Smooth muscle cell (in vitro differentiated cells): ENCODE data around the gene ALPL. TPM values are rescaled to one million over a fixed set of nuclear protein-coding genes. Genes with fewer than 3 reads are reported as not detected.

Source experiments
- DNase-seq: peaks from one replicate; lab custom pipeline; 2025; ENCODE audit not compliant: unreplicated experiment; lab: John Stamatoyannopoulos, UW
- H2AFZ ChIP-seq: fragments of 200-600 bp; sonication (generic); 2 replicates; pipeline ENCODE4 v1.6.0; 2016; ENCODE audit warnings: antibody characterized with exemption, low read depth, mild to moderate bottlenecking
- H3F3A ChIP-seq: fragments of 200-600 bp; sonication (generic); 2 replicates; pipeline ENCODE4 v1.6.0; 2017; ENCODE audit warnings: antibody characterized with exemption, low read depth
- H3K27ac ChIP-seq: fragments of 200-600 bp; sonication (generic); 2 replicates; pipeline ENCODE4 v1.5.1; 2016; ENCODE audit warnings: low read depth, mild to moderate bottlenecking
- H3K27me3 ChIP-seq: fragments of 200-600 bp; sonication (generic); 2 replicates; pipeline ENCODE4 v1.6.1; 2016; ENCODE audit warnings: low read depth, mild to moderate bottlenecking
- H3K36me3 ChIP-seq: fragments of 200-600 bp; sonication (generic); 2 replicates; pipeline ENCODE4 v1.5.1; 2016; ENCODE audit warnings: low read depth
- H3K4me1 ChIP-seq: fragments of 200-600 bp; sonication (generic); 2 replicates; pipeline ENCODE4 v1.5.1; 2016; ENCODE audit warnings: low read depth
- H3K4me2 ChIP-seq: fragments of 200-600 bp; sonication (generic); 2 replicates; pipeline ENCODE4 v1.6.0; 2016; ENCODE audit warnings: mild to moderate bottlenecking
- H3K4me3 ChIP-seq: fragments of 200-600 bp; sonication (generic); 2 replicates; pipeline ENCODE4 v1.5.1; 2016; ENCODE audit warnings: mild to moderate bottlenecking
- H3K79me2 ChIP-seq: fragments of 200-600 bp; sonication (generic); 2 replicates; pipeline ENCODE4 v1.6.0; 2016; ENCODE audit warnings: low read depth, mild to moderate bottlenecking
- H3K9ac ChIP-seq: fragments of 200-600 bp; sonication (generic); 2 replicates; pipeline ENCODE4 v1.6.0; 2016; ENCODE audit warnings: low read depth
- H3K9me3 ChIP-seq: fragments of 200-600 bp; sonication (generic); replicated peaks from 2 replicates; pipeline ENCODE4 v1.5.1; 2016; ENCODE audit warnings: low read depth
- H4K20me1 ChIP-seq: fragments of 200-600 bp; sonication (generic); 2 replicates; pipeline ENCODE4 v1.6.0; 2016; ENCODE audit warnings: low read depth
- WGBS: methylation state at CpG from one replicate; pipeline ENCODE4 v1.1.7; 2016; ENCODE audit warnings: low lambda C conversion rate; 5-methylcytosine and 5-hydroxymethylcytosine counted together
- polyA plus RNA-seq: library from polyadenylated mRNA; unstranded; fragments of >200 nt; fragmentation: Nextera tagmentation; extraction: Ambion mirVana; gene quantifications from 2 replicates; pipeline ENCODE4 v1.2.1, GENCODE V29; 2016
- total RNA-seq: library from RNA; depleted of rRNA; stranded (reverse); fragments of >200 nt; gene quantifications from 2 replicates; pipeline ENCODE4 v1.2.3, GENCODE V29; 2014
- TF ChIP-seq, protein P1 (sequence below): fragments of 200-600 bp; sonication (generic); IDR thresholded peaks from 2 replicates; pipeline ENCODE4 v1.5.1; 2017; ENCODE audit warnings: borderline replicate concordance, mild to moderate bottlenecking, antibody characterized with exemption; ENCODE audit not compliant: insufficient read depth, poor library complexity, severe bottlenecking

ALPL gene
- total and polyA plus RNA-seq, 2 experiments from 2014 or later = 4.6 to 8.3 TPM

DNA sequence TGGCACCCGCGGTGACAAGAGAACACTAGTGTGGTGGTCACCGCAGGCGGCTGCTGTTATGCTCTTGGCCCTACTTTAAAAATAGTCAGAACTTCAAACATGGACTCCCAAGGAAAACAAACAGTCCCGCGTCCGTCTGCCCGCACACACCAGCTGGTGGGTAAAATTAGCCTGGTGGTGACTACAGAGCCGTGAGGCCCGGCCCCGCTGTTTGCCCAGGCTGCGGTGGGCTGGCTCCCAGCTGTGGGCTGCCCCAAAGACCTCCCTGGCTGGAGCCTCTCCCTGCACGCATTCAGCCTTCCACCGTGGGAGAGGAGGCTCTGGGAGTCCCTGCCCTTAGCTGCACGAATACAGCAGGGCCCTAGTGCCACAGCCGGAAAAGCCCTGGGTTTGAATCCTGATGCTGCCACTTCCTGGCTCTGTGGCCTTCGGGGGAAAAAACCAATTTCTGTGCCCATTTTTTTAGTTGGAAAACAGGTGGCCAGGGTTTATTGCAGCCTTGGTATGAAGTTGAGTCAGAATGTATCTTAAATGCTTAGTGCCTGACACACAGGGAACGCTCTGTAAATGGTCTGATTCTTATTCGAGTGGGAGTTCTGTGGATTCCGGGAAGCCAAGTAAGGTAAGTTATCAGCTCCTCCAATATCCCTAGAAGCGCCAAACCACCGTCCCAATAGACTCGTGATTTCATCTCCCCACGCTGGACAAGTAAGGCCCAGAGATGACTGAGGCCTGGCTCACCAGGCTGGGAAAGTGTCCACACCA, 58.2 kb downstream of the ALPL start:
- no peak for DNase-seq
- H3K4me1 ChIP-seq = peaks cover 11% of the 10 kb centered on the region
- H3K9ac ChIP-seq = peak overlapping the region; percentile 77
- no peaks in the 10 kb centered on the region for H3K79me2 ChIP-seq
- no peak overlapping the region for H3K4me3 ChIP-seq
- TF ChIP-seq, protein P1, sequence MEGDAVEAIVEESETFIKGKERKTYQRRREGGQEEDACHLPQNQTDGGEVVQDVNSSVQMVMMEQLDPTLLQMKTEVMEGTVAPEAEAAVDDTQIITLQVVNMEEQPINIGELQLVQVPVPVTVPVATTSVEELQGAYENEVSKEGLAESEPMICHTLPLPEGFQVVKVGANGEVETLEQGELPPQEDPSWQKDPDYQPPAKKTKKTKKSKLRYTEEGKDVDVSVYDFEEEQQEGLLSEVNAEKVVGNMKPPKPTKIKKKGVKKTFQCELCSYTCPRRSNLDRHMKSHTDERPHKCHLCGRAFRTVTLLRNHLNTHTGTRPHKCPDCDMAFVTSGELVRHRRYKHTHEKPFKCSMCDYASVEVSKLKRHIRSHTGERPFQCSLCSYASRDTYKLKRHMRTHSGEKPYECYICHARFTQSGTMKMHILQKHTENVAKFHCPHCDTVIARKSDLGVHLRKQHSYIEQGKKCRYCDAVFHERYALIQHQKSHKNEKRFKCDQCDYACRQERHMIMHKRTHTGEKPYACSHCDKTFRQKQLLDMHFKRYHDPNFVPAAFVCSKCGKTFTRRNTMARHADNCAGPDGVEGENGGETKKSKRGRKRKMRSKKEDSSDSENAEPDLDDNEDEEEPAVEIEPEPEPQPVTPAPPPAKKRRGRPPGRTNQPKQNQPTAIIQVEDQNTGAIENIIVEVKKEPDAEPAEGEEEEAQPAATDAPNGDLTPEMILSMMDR = no peak
- H3K36me3 ChIP-seq = no peaks in the 10 kb centered on the region
- H3F3A ChIP-seq = no peaks in the 10 kb centered on the region
- WGBS = 36% methylated on average over 20 of the region's 24 CpGs
- no peaks in the 10 kb centered on the region for H3K9me3 ChIP-seq
- no peaks in the 10 kb centered on the region for H4K20me1 ChIP-seq
- no peaks in the 10 kb centered on the region for H3K27me3 ChIP-seq
- H2AFZ ChIP-seq = no peak overlapping the region
- peak overlapping the region; percentile 92 for H3K27ac ChIP-seq
- peak overlapping the region; percentile 66 for H3K4me2 ChIP-seq

DNA sequence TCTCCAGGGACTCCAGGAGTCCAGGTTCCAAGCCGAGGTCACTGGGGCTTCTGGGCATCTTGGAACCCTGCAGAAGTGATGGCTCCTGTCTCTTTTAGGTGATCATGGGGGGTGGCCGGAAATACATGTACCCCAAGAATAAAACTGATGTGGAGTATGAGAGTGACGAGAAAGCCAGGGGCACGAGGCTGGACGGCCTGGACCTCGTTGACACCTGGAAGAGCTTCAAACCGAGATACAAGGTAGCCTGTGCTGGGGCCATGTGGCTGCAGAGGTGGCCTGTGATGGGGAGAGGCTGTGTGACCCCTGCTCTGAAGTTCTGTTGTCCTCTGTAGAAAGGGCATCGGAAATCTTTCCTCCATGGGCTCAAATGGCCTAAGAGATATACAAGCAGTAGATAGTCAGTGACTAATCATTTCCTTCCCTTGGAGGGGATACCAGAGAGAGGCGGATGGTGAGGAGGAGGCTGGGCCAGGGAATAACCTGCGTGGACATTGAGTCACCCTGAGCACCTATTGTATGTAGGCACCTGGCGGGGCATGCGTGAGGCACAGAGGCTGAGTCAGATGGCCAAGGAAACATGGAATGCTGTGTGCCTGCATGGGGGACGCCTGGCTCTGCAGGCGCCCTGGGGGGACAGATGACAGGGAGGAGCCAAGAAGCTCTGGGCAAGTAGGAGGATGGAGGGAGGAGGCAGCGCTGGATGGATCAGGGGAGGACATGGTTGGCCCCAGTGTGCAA, 59.0 kb downstream of the ALPL start:
- DNase-seq = no peak
- Histone ChIP-seq H3K9ac (peak overlapping the region; percentile 77), H3K27ac (peak overlapping the region; percentile 92), H3K9me3 (no peaks in the 10 kb centered on the region), H3K36me3 (no peaks in the 10 kb centered on the region), H2AFZ (no peak overlapping the region), H3K4me2 (peak overlapping the region; percentile 66), H3F3A (no peaks in the 10 kb centered on the region), H3K4me1 (peaks cover 11% of the 10 kb centered on the region), H3K4me3 (no peak overlapping the region), H3K27me3 (no peaks in the 10 kb centered on the region), H4K20me1 (no peaks in the 10 kb centered on the region), H3K79me2 (no peaks in the 10 kb centered on the region)
- 51% methylated on average over 15 of the region's 15 CpGs for WGBS
- TF ChIP-seq, protein P1 = no peak

DNA sequence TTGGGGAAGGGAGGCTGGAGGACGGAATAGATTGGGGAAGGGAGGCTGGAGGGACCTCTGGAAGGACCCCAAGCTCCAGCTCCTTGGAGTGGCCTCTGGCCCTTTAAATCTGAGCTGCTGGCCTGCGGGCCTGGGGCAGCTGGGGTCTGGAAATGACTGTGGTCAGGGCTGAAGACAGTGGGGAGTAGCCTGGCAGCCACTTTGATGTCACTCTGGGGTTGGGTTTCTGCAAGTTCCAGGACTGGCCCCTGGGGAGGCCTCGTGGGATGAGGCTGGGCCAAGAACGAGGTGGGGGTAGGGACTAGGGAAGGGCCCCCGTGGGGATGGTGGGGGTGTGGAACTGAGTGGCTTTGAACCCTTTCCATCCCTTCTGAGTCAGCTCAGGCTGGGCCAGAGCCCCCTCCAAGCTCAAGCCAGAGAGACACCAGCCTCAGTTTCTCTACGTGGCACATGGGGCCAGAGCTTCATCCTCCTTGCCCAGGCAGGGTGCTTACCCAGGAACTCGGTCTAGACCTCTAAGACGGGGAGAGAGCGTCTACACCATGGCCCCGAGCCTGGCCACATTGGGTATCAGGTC, 59.7 kb downstream of the ALPL start:
- H3K4me3 ChIP-seq = no peak overlapping the region
- H3K79me2 ChIP-seq = no peaks in the 10 kb centered on the region
- H2AFZ ChIP-seq = peak overlapping the region; percentile 18
- H3K4me2 ChIP-seq = peak overlapping the region; percentile 66
- no peaks in the 10 kb centered on the region for H3F3A ChIP-seq
- H3K9me3 ChIP-seq = no peaks in the 10 kb centered on the region
- TF ChIP-seq, protein P1 = no peak
- peaks cover 13% of the 10 kb centered on the region for H3K4me1 ChIP-seq
- no peaks in the 10 kb centered on the region for H4K20me1 ChIP-seq
- H3K9ac ChIP-seq = no peak overlapping the region
- no peak for DNase-seq
- no peaks in the 10 kb centered on the region for H3K27me3 ChIP-seq
- peak overlapping the region; percentile 92 for H3K27ac ChIP-seq
- H3K36me3 ChIP-seq = no peaks in the 10 kb centered on the region
- WGBS = 56% methylated on average over 10 of the region's 10 CpGs
